Endothelial cell of umbilical vein (primary cell): ENCODE results near the gene CXCR6. TPM values are rescaled to one million over a fixed set of nuclear protein-coding genes. Genes with fewer than 3 reads are reported as not detected.

Source experiments
- BruUV-seq: library from RNA; stranded (reverse); fragments of 400-500 nt; replicated peaks from 2 replicates; lab custom pipeline; 2021; lab: Mats Ljungman, UMichigan
- CTCF ChIA-PET: fragments of 300-600, 350-600 bp; sonication (Branson Sonifier 250); formaldehyde crosslinking; loops from one replicate; lab custom pipeline; 2021; ENCODE audit warnings: antibody characterized with exemption, inconsistent platforms; lab: Charles Lee
- POLR2A ChIA-PET: fragments of 300-600, 350-600 bp; sonication (Branson Sonifier 250); formaldehyde crosslinking; loops from one replicate; lab custom pipeline; 2021; ENCODE audit warnings: antibody characterized with exemption, inconsistent platforms; lab: Charles Lee
- DNase-seq: peaks from one replicate; pipeline ENCODE4 v3.0.0-alpha.2; 2011; ENCODE audit warnings: low read depth, low spot score
- FAIRE-seq: peaks from 2 replicates; lab custom pipeline; 2011; peaks lifted over from hg19 to GRCh38; lab: Jason Lieb, UNC
- H2AFZ ChIP-seq: 2 replicates; pipeline ENCODE4 v1.6.0; 2012; ENCODE audit warnings: low read depth, low read length, control low read depth, inconsistent platforms
- H3K27ac ChIP-seq: 2 replicates; pipeline ENCODE4 v1.5.1; 2011; ENCODE audit warnings: low read depth, mild to moderate bottlenecking, control low read depth, low read length, moderate library complexity; ENCODE audit not compliant: insufficient read depth
- H3K27me3 ChIP-seq, 2 experiments: 2 replicates each; pipeline versions ENCODE4 v1.6.0 to v1.6.1; 2011; ENCODE audit warnings: low read length in 2 of 2, mixed read lengths in 1 of 2; ENCODE audit not compliant: control insufficient read depth in 2 of 2, insufficient read depth in 2 of 2
- H3K36me3 ChIP-seq, 2 experiments: 2 replicates in 1 of 2; 3 replicates in 1 of 2; pipeline ENCODE4 v1.5.1; 2011; ENCODE audit warnings: low read length in 2 of 2, mild to moderate bottlenecking in 1 of 2, moderate library complexity in 1 of 2; ENCODE audit not compliant: control insufficient read depth in 2 of 2, insufficient read depth in 2 of 2; ENCODE audit errors: extremely low read depth in 1 of 2
- H3K4me1 ChIP-seq: 3 replicates; pipeline ENCODE4 v1.5.1; 2011; ENCODE audit warnings: mild to moderate bottlenecking, low read length; ENCODE audit not compliant: control insufficient read depth, insufficient read depth; ENCODE audit errors: extremely low read depth
- H3K4me2 ChIP-seq: 2 replicates; pipeline ENCODE4 v1.6.1; 2011; ENCODE audit warnings: low read length, control low read depth, mixed read lengths; ENCODE audit not compliant: insufficient read depth
- H3K4me3 ChIP-seq, 3 experiments: fragments of 200-600 bp in 1 of 3; sonication (generic), shearing (Covaris generic) in 1 of 3; replicated peaks in 1 of 3; 2 replicates each; pipeline ENCODE4 v1.5.1; 2011 to 2016; ENCODE audit warnings: control low read depth in 3 of 3, low read length in 3 of 3, mild to moderate bottlenecking in 2 of 3, inconsistent platforms in 1 of 3, low read depth in 1 of 3, moderate library complexity in 1 of 3; ENCODE audit not compliant: insufficient read depth in 1 of 3
- H3K79me2 ChIP-seq: 2 replicates; pipeline ENCODE4 v1.6.0; 2012; ENCODE audit warnings: low read length, inconsistent platforms; ENCODE audit not compliant: control insufficient read depth, insufficient read depth
- H3K9ac ChIP-seq: replicated peaks from 2 replicates; pipeline ENCODE3; 2011; ENCODE audit warnings: low read length, control low read depth; ENCODE audit not compliant: insufficient read depth; ENCODE audit errors: extremely low read depth
- H3K9me1 ChIP-seq: replicated peaks from 3 replicates; pipeline ENCODE4 v1.6.0; 2011; ENCODE audit warnings: mild to moderate bottlenecking, low read length; ENCODE audit not compliant: control insufficient read depth, insufficient read depth; ENCODE audit errors: extremely low read depth
- H3K9me3 ChIP-seq: replicated peaks from 2 replicates; pipeline ENCODE4 v1.5.1; 2012; ENCODE audit warnings: low read length, inconsistent platforms; ENCODE audit not compliant: control insufficient read depth, insufficient read depth
- H4K20me1 ChIP-seq: replicated peaks from 2 replicates; pipeline ENCODE3; 2011; ENCODE audit warnings: mild to moderate bottlenecking, low read length; ENCODE audit not compliant: control insufficient read depth, insufficient read depth; ENCODE audit errors: extremely low read depth
- CTCF ChIP-seq, 2 donors: IDR thresholded peaks; 1 replicate in 1 of 2; 2 replicates in 1 of 2; pipeline ENCODE4 v1.5.1; 2011; ENCODE audit warnings: low read length in 2 of 2, mild to moderate bottlenecking in 2 of 2, moderate library complexity in 2 of 2, control low read depth in 1 of 2, inconsistent platforms in 1 of 2, low read depth in 1 of 2; ENCODE audit not compliant: insufficient read depth in 1 of 2; ENCODE audit errors: extremely low read depth in 1 of 2
- EZH2 ChIP-seq: IDR thresholded peaks from 2 replicates; pipeline ENCODE4 v1.6.1; 2012; ENCODE audit warnings: borderline replicate concordance, low read depth, mild to moderate bottlenecking, moderate library complexity, low read length, inconsistent platforms; ENCODE audit not compliant: severe bottlenecking
- FOS ChIP-seq: IDR thresholded peaks from 2 replicates; pipeline ENCODE4 v1.6.1; 2011; ENCODE audit warnings: mild to moderate bottlenecking, low read length, moderate library complexity, borderline replicate concordance; ENCODE audit not compliant: insufficient read depth
- GATA2 ChIP-seq: IDR thresholded peaks from 2 replicates; pipeline ENCODE4 v1.7.0; 2011; ENCODE audit warnings: low read depth, mild to moderate bottlenecking, moderate library complexity, mixed read lengths, low read length; ENCODE audit not compliant: insufficient read length, insufficient read depth
- JUN ChIP-seq: IDR thresholded peaks from 2 replicates; pipeline ENCODE4 v1.6.1; 2011; ENCODE audit warnings: borderline replicate concordance, low read depth; ENCODE audit not compliant: insufficient read length, insufficient read depth
- MAX ChIP-seq: IDR thresholded peaks from 2 replicates; pipeline ENCODE4 v1.6.1; 2011; ENCODE audit not compliant: insufficient read depth, insufficient read length
- MYC ChIP-seq: IDR thresholded peaks from one replicate; pipeline ENCODE4 v1.6.1; 2011; ENCODE audit warnings: mild to moderate bottlenecking, low read depth, low read length
- POLR2A ChIP-seq: IDR thresholded peaks from 2 replicates; pipeline ENCODE4 v1.6.1; 2012; ENCODE audit warnings: low read depth, mild to moderate bottlenecking, control low read depth, low read length
- POLR2AphosphoS5 ChIP-seq: IDR thresholded peaks from 2 replicates; pipeline ENCODE4 v1.6.1; 2012; ENCODE audit warnings: low read depth, mild to moderate bottlenecking, control low read depth, low read length, moderate library complexity; ENCODE audit not compliant: insufficient read depth
- dilution Hi-C: fragments of 300-500 bp; cut with MboI; formaldehyde crosslinking; loops from one replicate; pipeline ENCODE4 v1.15.0; 2019; ENCODE audit warnings: low sequenced_read_pairs; ENCODE audit not compliant: extremely low pct_ligation_motif_present
- intact Hi-C: fragments of 100-400 bp; cut with micrococcal nuclease; formaldehyde crosslinking; loops from one replicate; pipeline ENCODE4 v1.10.0; 2022
- polyA plus RNA-seq, 4 experiments: library from polyadenylated mRNA; depleted of rRNA in 3 of 4; stranded (reverse) in 3 of 4; unstranded in 1 of 4; fragments of >200 nt; gene quantifications; 2 replicates each; pipeline versions ENCODE4 v1.2.1 to v1.2.3, GENCODE V29; 2011 to 2012; ENCODE audit warnings: missing spikeins in 1 of 4
- total RNA-seq: library from RNA; stranded (reverse); gene quantifications from 2 replicates; pipeline ENCODE4 v1.2.3, GENCODE V29; 2021

The CXCR6 gene
- total and polyA plus RNA-seq, 2 donors (not counting 3 experiments of a cell fraction or from before 2014, with no cell fraction given) = not detected

- no peak overlapping the region for H3K27ac ChIP-seq
- H3K27me3 ChIP-seq = no peaks in the 10 kb centered on the region
- no peak overlapping the region for H3K4me2 ChIP-seq
- no peaks in the 10 kb centered on the region for H4K20me1 ChIP-seq
- ChIA-PET CTCF (interaction anchor here (0.8 to 4.8 kb wide), 2 partner anchors 12 to 167 kb away, joined by 3 to 39 read pairs; no protein-coding TSS in a partner anchor), POLR2A (no interaction called here)
- no peaks in the 10 kb centered on the region for H3K9me3 ChIP-seq
- TF ChIP-seq CTCF (IDR thresholded peaks at IDR 0.05; ENCODE audit: extremely low read depth in 1 of 2, insufficient read depth in 1 of 2, low read depth in 1 of 2, low read length in 2 of 2) (no peak), FOS (no peak), JUN (no peak), MYC (no peak), POLR2AphosphoS5 (no peak), GATA2 (no peak), EZH2 (no peak), POLR2A (no peak), MAX (no peak)
- FAIRE-seq = no peak
- no peak overlapping the region for H3K9ac ChIP-seq
- H3K79me2 ChIP-seq = no peaks in the 10 kb centered on the region
- intact Hi-C loops = no loop called here
- H3K36me3 ChIP-seq = peaks cover 0 to 38% of the 10 kb centered on the region in 2 experiments
- no TSS peak for BruUV-seq
- no peaks in the 10 kb centered on the region for H3K9me1 ChIP-seq
- H3K4me3 ChIP-seq = no peak overlapping the region
- dilution Hi-C loops = no loop called here
- H2AFZ ChIP-seq = no peak overlapping the region
- H3K4me1 ChIP-seq = no peaks in the 10 kb centered on the region
- no peak for DNase-seq
Observed at GRCh38 chr3:45927881-45928280, 15.4 kb upstream of the CXCR6 start.
